ENCODE data around the gene DCAKD.

DCAKD gene

DNA sequence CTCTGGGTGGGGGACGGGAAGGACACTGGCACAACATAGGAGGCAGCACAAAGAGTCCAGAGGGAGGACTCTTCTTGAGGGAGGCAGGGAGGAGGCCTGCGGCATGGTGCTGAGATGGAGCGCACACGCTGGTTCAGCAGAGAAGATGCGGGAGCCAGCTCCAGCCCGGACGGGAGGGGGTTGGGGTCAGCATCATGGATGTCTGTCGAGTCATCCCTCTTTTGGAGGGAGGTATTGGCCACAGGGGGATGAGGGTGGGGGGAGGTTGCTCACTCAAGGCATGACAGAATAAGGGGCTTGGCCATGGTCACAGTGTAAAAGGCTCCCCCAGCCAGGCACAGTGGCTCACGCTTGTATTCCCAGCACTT is 19.3 kb downstream of the DCAKD start:
- Histone ChIP-seq H3K4me3 (ENCODE audit: low read depth in 1 of 2, low read length in 1 of 2) (no peak overlapping the region), H3K27ac (no peak overlapping the region), H3K27me3 (no peaks in the 10 kb centered on the region), H3K9me3 (no peaks in the 10 kb centered on the region), H3K4me1 (ENCODE audit: control insufficient read depth in 1 of 2, insufficient read depth in 1 of 2, low read depth in 1 of 2, low read length in 1 of 2) (no peaks in the 10 kb centered on the region), H3K36me3 (peaks cover 61% of the 10 kb centered on the region)
- TF ChIP-seq, protein P1, sequence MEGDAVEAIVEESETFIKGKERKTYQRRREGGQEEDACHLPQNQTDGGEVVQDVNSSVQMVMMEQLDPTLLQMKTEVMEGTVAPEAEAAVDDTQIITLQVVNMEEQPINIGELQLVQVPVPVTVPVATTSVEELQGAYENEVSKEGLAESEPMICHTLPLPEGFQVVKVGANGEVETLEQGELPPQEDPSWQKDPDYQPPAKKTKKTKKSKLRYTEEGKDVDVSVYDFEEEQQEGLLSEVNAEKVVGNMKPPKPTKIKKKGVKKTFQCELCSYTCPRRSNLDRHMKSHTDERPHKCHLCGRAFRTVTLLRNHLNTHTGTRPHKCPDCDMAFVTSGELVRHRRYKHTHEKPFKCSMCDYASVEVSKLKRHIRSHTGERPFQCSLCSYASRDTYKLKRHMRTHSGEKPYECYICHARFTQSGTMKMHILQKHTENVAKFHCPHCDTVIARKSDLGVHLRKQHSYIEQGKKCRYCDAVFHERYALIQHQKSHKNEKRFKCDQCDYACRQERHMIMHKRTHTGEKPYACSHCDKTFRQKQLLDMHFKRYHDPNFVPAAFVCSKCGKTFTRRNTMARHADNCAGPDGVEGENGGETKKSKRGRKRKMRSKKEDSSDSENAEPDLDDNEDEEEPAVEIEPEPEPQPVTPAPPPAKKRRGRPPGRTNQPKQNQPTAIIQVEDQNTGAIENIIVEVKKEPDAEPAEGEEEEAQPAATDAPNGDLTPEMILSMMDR (IDR thresholded peaks at IDR 0.05): no peak

DNA sequence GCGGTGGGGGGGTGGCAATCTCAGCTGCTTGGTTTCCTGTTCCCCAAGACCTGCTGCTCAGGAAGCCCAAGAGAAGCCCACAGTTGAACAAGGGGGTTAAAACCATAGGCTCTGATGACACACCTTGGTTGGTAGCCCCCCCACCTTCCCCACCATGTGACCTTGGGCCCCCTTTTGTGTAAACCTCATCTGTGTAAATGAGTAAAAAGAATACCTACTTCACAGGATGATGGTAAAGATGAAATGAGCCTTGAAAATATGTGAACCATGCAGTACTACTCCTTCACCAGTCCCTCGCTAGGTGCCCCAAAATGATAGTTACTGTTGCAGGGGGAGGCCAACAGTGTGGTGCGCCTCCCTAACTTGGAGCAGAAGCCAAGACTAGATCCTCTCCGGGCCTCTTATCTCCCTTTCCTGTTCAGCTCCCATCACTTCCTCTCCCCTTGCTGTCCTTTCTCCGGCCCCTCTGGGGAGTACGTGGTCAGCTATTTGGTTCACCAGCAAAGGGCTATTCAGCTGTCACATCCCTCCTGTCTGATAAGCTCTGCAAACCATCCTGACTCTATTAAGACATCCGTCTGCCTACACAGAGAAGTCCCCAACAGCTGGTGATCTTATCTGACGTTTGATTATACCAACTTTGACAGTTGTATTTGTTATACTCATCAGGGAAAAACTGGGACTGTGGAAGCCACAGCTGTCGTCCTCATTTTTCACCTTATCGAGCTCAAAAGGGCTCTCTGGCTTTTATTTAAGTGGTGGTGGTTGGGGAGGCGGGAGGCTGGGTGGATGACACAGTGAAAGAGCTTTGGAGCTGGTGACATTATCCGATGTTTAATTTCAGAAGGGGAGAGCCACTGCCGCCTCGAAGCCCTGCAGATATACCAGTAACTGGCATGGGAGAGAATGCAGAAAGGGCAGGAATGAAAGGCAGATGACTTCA is 19.9 kb downstream of the DCAKD start:
- Histone ChIP-seq H3K36me3 (peaks cover 65% of the 10 kb centered on the region), H3K4me3 (ENCODE audit: low read depth in 1 of 2, low read length in 1 of 2) (no peak overlapping the region), H3K4me1 (ENCODE audit: control insufficient read depth in 1 of 2, insufficient read depth in 1 of 2, low read depth in 1 of 2, low read length in 1 of 2) (no peaks in the 10 kb centered on the region), H3K27me3 (no peaks in the 10 kb centered on the region), H3K9me3 (no peaks in the 10 kb centered on the region), H3K27ac (no peak overlapping the region)
- TF ChIP-seq, protein P1 (IDR thresholded peaks at IDR 0.05): no peak

DNA sequence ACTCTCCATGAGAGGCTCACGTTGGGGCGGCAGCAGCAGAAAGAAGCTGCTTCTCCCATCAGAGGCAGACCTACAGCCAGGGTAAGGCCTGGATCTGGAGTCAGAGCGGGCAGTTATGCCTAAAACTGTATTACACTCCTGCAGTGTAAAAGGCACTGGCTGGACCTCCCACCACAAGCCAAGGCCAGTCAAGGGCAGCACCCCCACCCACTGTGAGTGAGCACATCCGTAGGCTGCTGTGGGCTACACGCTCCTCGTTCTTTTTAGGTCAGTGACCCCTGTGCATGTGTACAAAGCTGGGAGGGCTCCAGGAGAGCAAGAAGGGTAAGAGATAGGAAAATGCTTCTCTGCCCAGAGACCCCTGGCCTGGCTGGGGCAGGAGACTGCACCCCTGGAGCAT is 20.7 kb downstream of the DCAKD start:
- peaks cover 66% of the 10 kb centered on the region for H3K36me3 ChIP-seq
- TF ChIP-seq, protein P1 (IDR thresholded peaks at IDR 0.05): no peak
- H3K4me3 ChIP-seq (ENCODE audit: low read depth in 1 of 2, low read length in 1 of 2): no peak overlapping the region
- no peaks in the 10 kb centered on the region for H3K27me3 ChIP-seq
- H3K27ac ChIP-seq: no peak overlapping the region
- H3K9me3 ChIP-seq: no peaks in the 10 kb centered on the region
- no peaks in the 10 kb centered on the region for H3K4me1 ChIP-seq (ENCODE audit: control insufficient read depth in 1 of 2, insufficient read depth in 1 of 2, low read depth in 1 of 2, low read length in 1 of 2)

DNA sequence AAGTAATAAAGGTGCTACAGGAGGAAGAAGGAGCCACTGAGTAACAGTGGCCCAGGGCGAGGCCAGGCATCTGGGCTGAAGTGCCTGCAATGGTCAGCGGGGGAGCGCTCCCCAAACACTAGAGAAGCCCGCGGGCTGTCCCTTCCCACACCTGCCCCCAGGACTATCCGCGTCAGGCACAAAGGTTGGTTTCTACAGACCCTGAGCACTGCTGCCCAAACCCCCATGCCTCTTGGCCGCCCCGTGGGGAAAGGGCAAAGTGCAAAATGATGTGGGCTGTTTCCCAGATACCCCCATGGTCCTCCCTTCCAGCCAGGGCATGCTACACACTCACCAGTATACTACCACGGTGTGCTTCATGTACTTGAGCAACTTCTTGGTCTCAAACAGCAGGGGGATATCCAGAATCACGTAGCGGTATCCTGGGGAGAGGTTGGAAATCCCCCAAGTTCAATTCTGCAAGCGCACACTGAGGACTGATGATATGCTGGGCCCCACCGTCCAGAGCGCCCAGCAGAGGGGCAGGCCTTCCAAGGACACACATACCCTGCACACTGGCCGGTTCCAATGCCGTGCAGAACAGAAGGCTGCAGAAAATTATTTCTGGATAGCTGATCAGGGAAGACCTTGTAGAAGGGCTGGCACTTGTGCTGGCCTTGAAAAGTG is 21.5 kb downstream of the DCAKD start:
- H3K4me1 ChIP-seq (ENCODE audit: control insufficient read depth in 1 of 2, insufficient read depth in 1 of 2, low read depth in 1 of 2, low read length in 1 of 2): no peaks in the 10 kb centered on the region
- peaks cover 66% of the 10 kb centered on the region for H3K36me3 ChIP-seq
- H3K4me3 ChIP-seq (ENCODE audit: low read depth in 1 of 2, low read length in 1 of 2): no peak overlapping the region
- TF ChIP-seq, protein P1 (IDR thresholded peaks at IDR 0.05): no peak
- H3K9me3 ChIP-seq: no peaks in the 10 kb centered on the region
- no peaks in the 10 kb centered on the region for H3K27me3 ChIP-seq
- H3K27ac ChIP-seq: no peak overlapping the region

DNA sequence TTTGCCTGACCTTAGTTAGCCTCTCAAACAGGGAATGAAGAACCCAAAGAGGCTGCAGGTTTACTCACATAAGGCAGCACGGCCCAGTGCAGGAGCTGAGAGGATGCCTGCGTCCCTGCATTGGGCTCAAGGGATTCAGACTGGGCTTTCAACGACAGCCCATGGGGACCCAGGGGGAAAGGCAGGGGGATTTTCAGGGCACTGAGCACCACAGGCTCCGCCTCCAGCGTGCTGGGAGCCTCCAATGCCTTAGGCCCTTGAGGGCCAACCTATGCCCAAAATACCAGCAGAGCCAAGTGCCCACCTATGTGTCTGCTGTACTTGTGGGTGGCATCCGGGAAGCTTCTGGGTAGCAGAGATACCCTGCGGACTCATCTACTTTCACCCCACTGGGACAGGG is 22.3 kb downstream of the DCAKD start:
- peaks cover 63% of the 10 kb centered on the region for H3K36me3 ChIP-seq
- H3K4me1 ChIP-seq (ENCODE audit: control insufficient read depth in 1 of 2, insufficient read depth in 1 of 2, low read depth in 1 of 2, low read length in 1 of 2): no peaks in the 10 kb centered on the region
- H3K27me3 ChIP-seq: no peaks in the 10 kb centered on the region
- H3K9me3 ChIP-seq: no peaks in the 10 kb centered on the region
- TF ChIP-seq, protein P1 (IDR thresholded peaks at IDR 0.05): no peak
- H3K4me3 ChIP-seq (ENCODE audit: low read depth in 1 of 2, low read length in 1 of 2): no peak overlapping the region
- H3K27ac ChIP-seq: no peak overlapping the region
